ENCODE data around the gene ZNF385C. TPM values are rescaled to one million over a fixed set of nuclear protein-coding genes. Genes with fewer than 3 reads are reported as not detected.

The ZNF385C gene
- total and polyA plus RNA-seq, 2 donors (not counting 1 experiment from before 2014, with no cell fraction given) = 0.33 to 1.1 TPM

- 93% methylated on average over 5 of the region's 6 CpGs for WGBS (ENCODE audit: insufficient coverage)
- no peak overlapping the region for H3K4me2 ChIP-seq (replicated peaks; ENCODE audit: low read depth, low read length, poor library complexity, severe bottlenecking)
- no peaks in the 10 kb centered on the region for H3K79me2 ChIP-seq (ENCODE audit: control insufficient read depth, insufficient read depth, low read length)
Measured at GRCh38 chr17:42031584-42031983, 66.7 kb downstream of the ZNF385C start.

GRCh38 chr17:42028791-42029127 lies 69.5 kb downstream of the ZNF385C start:
- Mint-ChIP-seq H3K27ac (no peak overlapping the region), H3K4me1 (peaks cover 12% of the 10 kb centered on the region), H3K27me3 (no peaks in the 10 kb centered on the region), H3K9me3 (ENCODE audit: insufficient read depth) (no peaks in the 10 kb centered on the region), H3K4me3 (no peak overlapping the region)
- no peak for TF ChIP-seq CTCF (IDR thresholded peaks at IDR 0.05)
- no peak for TF ChIP-seq EZH2 (IDR thresholded peaks at IDR 0.05; ENCODE audit: borderline replicate concordance, insufficient read depth, low read depth, low read length, poor library complexity, severe bottlenecking)
- Histone ChIP-seq H3K4me3 (ENCODE audit: control extremely low read depth in 1 of 5, extremely low read depth in 1 of 5, insufficient read depth in 1 of 5, low read depth in 2 of 5, low read length in 4 of 5) (no peak overlapping the region), H3K27ac (ENCODE audit: low read length in 2 of 2) (no peak overlapping the region), H3K4me1 (ENCODE audit: control insufficient read depth in 2 of 2, insufficient read depth in 2 of 2, low read length in 2 of 2) (peaks cover 11 to 14% of the 10 kb centered on the region in 2 donors), H4K20me1 (ENCODE audit: control insufficient read depth, insufficient read depth, low read length, poor library complexity, severe bottlenecking) (peaks cover 12% of the 10 kb centered on the region), H2AFZ (ENCODE audit: insufficient read depth, low read depth, low read length, poor library complexity, severe bottlenecking) (no peak overlapping the region), H3K9me3 (ENCODE audit: control extremely low read depth in 1 of 3, control insufficient read depth in 2 of 3, insufficient read depth in 1 of 3, low read length in 2 of 3) (no peaks in the 10 kb centered on the region), H3K79me2 (ENCODE audit: control insufficient read depth, insufficient read depth, low read length) (peaks cover 4% of the 10 kb centered on the region), H3K36me3 (replicated peaks in 1 of 2; ENCODE audit: control extremely low read depth in 1 of 2, control insufficient read depth in 1 of 2, extremely low read depth in 1 of 2, insufficient read depth in 2 of 2, low read length in 1 of 2) (peaks cover 0 to 7% of the 10 kb centered on the region in 2 experiments), H3K4me2 (replicated peaks; ENCODE audit: low read depth, low read length, poor library complexity, severe bottlenecking) (no peak overlapping the region), H3K27me3 (replicated peaks in 1 of 4; ENCODE audit: control extremely low read depth in 1 of 4, control insufficient read depth in 3 of 4, insufficient read depth in 4 of 4, low read length in 3 of 4) (peaks cover 0 to 3% (median 0%) of the 10 kb centered on the region in 4 experiments), H3K9ac (ENCODE audit: low read length) (no peak overlapping the region)
- WGBS (ENCODE audit: insufficient coverage) = 89% methylated on average over 5 of the region's 7 CpGs
- ChIA-PET POLR2A (interaction anchor here (0.6 kb wide), 1 partner anchor 92 kb away, joined by 3 read pairs; the partner anchor contains the start of gene KAT2A), CTCF (interaction anchor here (1.3 to 4.1 kb wide), 3 partner anchors 11 to 85 kb away, joined by 3 to 17 read pairs (median 3); partner anchors contain the start of gene DNAJC7)
- no peak for ATAC-seq (ENCODE audit: low read depth)
- intact Hi-C loops (cut with micrococcal nuclease) = no loop called here
- DNase-seq = no peak

More at GRCh38 chr17:42031584-42031983, 66.7 kb downstream of the ZNF385C start:
- H3K27me3 ChIP-seq (replicated peaks in 1 of 4; ENCODE audit: control extremely low read depth in 1 of 4, control insufficient read depth in 3 of 4, insufficient read depth in 4 of 4, low read length in 3 of 4) = peaks cover 0 to 6% (median 0%) of the 10 kb centered on the region in 4 experiments
- no peaks in the 10 kb centered on the region for H3K36me3 ChIP-seq (replicated peaks in 1 of 2; ENCODE audit: control extremely low read depth in 1 of 2, control insufficient read depth in 1 of 2, extremely low read depth in 1 of 2, insufficient read depth in 2 of 2, low read length in 1 of 2)
- Mint-ChIP-seq H3K27me3 (no peaks in the 10 kb centered on the region), H3K4me1 (no peaks in the 10 kb centered on the region), H3K27ac (no peak overlapping the region), H3K4me3 (no peak overlapping the region), H3K9me3 (ENCODE audit: insufficient read depth) (no peaks in the 10 kb centered on the region)
- POLR2A ChIA-PET = no interaction called here
- ATAC-seq (ENCODE audit: low read depth) (no peak), DNase-seq (no peak)
- H3K4me1 ChIP-seq (ENCODE audit: control insufficient read depth in 2 of 2, insufficient read depth in 2 of 2, low read length in 2 of 2) = no peaks in the 10 kb centered on the region
- CTCF ChIA-PET = interaction anchor here (0.9 to 1.4 kb wide), 2 partner anchors 37 to 87 kb away, joined by 3 to 4 read pairs; no protein-coding TSS in a partner anchor
- H3K4me3 ChIP-seq (ENCODE audit: control extremely low read depth in 1 of 5, extremely low read depth in 1 of 5, insufficient read depth in 1 of 5, low read depth in 2 of 5, low read length in 4 of 5) = no peak overlapping the region
- no peak overlapping the region for H3K9ac ChIP-seq (ENCODE audit: low read length)
- no peaks in the 10 kb centered on the region for H3K9me3 ChIP-seq (ENCODE audit: control extremely low read depth in 1 of 3, control insufficient read depth in 2 of 3, insufficient read depth in 1 of 3, low read length in 2 of 3)
- intact Hi-C loops (cut with micrococcal nuclease) = no loop called here
- H4K20me1 ChIP-seq (ENCODE audit: control insufficient read depth, insufficient read depth, low read length, poor library complexity, severe bottlenecking) = no peaks in the 10 kb centered on the region
- no peak overlapping the region for H3K27ac ChIP-seq (ENCODE audit: low read length in 2 of 2)
- TF ChIP-seq EZH2 (IDR thresholded peaks at IDR 0.05; ENCODE audit: borderline replicate concordance, insufficient read depth, low read depth, low read length, poor library complexity, severe bottlenecking) (no peak), CTCF (IDR thresholded peaks at IDR 0.05) (no peak)
- H2AFZ ChIP-seq (ENCODE audit: insufficient read depth, low read depth, low read length, poor library complexity, severe bottlenecking) = no peak overlapping the region

All from B cell (primary cell).